K562 (cell line): Measurements from ENCODE around the gene PLXNB2. TPM values are rescaled to one million over a fixed set of nuclear protein-coding genes. Genes with fewer than 3 reads are reported as not detected.
A peak's percentile ranks its signal among the peaks of the same experiment; 100 is the strongest.

Experiments used
- ATAC-seq: fragments of 200-7000 bp; cut with Tn5 transposase; 3 replicates; pipeline ENCODE4 v1.9.1; 2020; ENCODE audit warnings: moderate library complexity
- BruUV-seq: library from RNA; stranded (reverse); fragments of 400-500 nt; replicated peaks from 2 replicates; lab custom pipeline; 2021; lab: Mats Ljungman, UMichigan
- CTCF ChIA-PET: fragments of 300-600 bp; formaldehyde crosslinking; extraction: SDS; loops from one replicate; lab custom pipeline; 2021; ENCODE audit warnings: low intra/inter-chr PET ratio; lab: Yijun Ruan, JAX
- POLR2A ChIA-PET: fragments of 300-600, 350-650 bp; sonication (Branson Sonifier 250); formaldehyde crosslinking; extraction: SDS; loops from one replicate; lab custom pipeline; 2021; ENCODE audit warnings: antibody characterized with exemption, inconsistent platforms; lab: Yijun Ruan, JAX
- DNase-seq, 4 experiments: peaks; one replicate each; pipeline versions ENCODE4 v3.0.0 to v3.0.0-alpha.2; 2011 to 2018; ENCODE audit warnings: low spot score in 3 of 4, mixed read lengths in 3 of 4; ENCODE audit errors: extremely low read depth in 1 of 4
- FAIRE-seq: peaks from 2 replicates; lab custom pipeline; 2011; peaks lifted over from hg19 to GRCh38; lab: Jason Lieb, UNC
- H2AFZ ChIP-seq: 2 replicates; pipeline ENCODE4 v1.6.0; 2011; ENCODE audit warnings: low read depth, low read length, control low read depth, inconsistent platforms
- H3K27ac ChIP-seq: fragments of 200-600 bp; 3 replicates; pipeline ENCODE4 v1.8.0; 2011; ENCODE audit warnings: low read depth, mild to moderate bottlenecking, control low read depth, inconsistent platforms, low read length, moderate library complexity, mixed read lengths; ENCODE audit errors: extremely low read depth
- H3K27me3 ChIP-seq, 2 experiments: fragments of 300-600 bp in 1 of 2; 2 replicates in 1 of 2; 3 replicates in 1 of 2; pipeline versions ENCODE4 v1.6.0 to v1.8.0; 2011; ENCODE audit warnings: inconsistent platforms in 2 of 2, low read length in 2 of 2, mild to moderate bottlenecking in 1 of 2, mixed read lengths in 1 of 2, moderate library complexity in 1 of 2; ENCODE audit not compliant: control insufficient read depth in 2 of 2, insufficient read depth in 2 of 2
- H3K36me3 ChIP-seq: fragments of 300-600 bp; 3 replicates; pipeline ENCODE4 v1.8.0; 2011; ENCODE audit warnings: mild to moderate bottlenecking, low read length, inconsistent platforms; ENCODE audit not compliant: control insufficient read depth, insufficient read depth
- H3K4me1 ChIP-seq, 2 experiments: fragments of 200-600 bp in 1 of 2; replicated peaks in 1 of 2; 2 replicates in 1 of 2; 3 replicates in 1 of 2; pipeline versions ENCODE4 v1.5.1 to v1.8.0; 2011; ENCODE audit warnings: inconsistent platforms in 2 of 2, low read length in 2 of 2, mild to moderate bottlenecking in 1 of 2, mixed read lengths in 1 of 2, moderate library complexity in 1 of 2; ENCODE audit not compliant: control insufficient read depth in 2 of 2, insufficient read depth in 2 of 2
- H3K4me2 ChIP-seq: 2 replicates; pipeline ENCODE4 v1.6.1; 2011; ENCODE audit warnings: low read length, control low read depth, inconsistent platforms, mixed read lengths; ENCODE audit not compliant: insufficient read depth
- H3K4me3 ChIP-seq: fragments of 200-600 bp; sonication (generic), shearing (Covaris generic); 2 replicates; pipeline ENCODE4 v1.5.1; 2016; ENCODE audit warnings: control low read depth, inconsistent platforms
- H3K79me2 ChIP-seq: fragments of 200-600 bp; 3 replicates; pipeline ENCODE4 v1.8.0; 2011; ENCODE audit warnings: low read length, inconsistent platforms; ENCODE audit not compliant: control insufficient read depth, insufficient read depth
- H3K9ac ChIP-seq, 2 experiments: 2 replicates each; pipeline versions ENCODE4 v1.6.0 to v1.6.1; 2011; ENCODE audit warnings: low read depth in 2 of 2, low read length in 2 of 2, control low read depth in 1 of 2, inconsistent platforms in 1 of 2, mild to moderate bottlenecking in 1 of 2, mixed read lengths in 1 of 2; ENCODE audit not compliant: insufficient read depth in 1 of 2
- H3K9me1 ChIP-seq: one replicate; pipeline ENCODE4 v1.6.0; 2011; ENCODE audit warnings: inconsistent platforms, mild to moderate bottlenecking, low read length, moderate library complexity; ENCODE audit not compliant: control insufficient read depth, insufficient read depth
- H3K9me3 ChIP-seq: replicated peaks from 2 replicates; pipeline ENCODE4 v1.5.1; 2011; ENCODE audit warnings: low read depth, low read length, inconsistent platforms; ENCODE audit not compliant: control insufficient read depth, insufficient read depth
- H4K20me1 ChIP-seq: replicated peaks from 2 replicates; pipeline ENCODE4 v1.6.1; 2011; ENCODE audit warnings: low read length, inconsistent platforms, mixed read lengths; ENCODE audit not compliant: control insufficient read depth, insufficient read depth
- AFF4 ChIP-seq: sonication (generic); formaldehyde crosslinking; IDR thresholded peaks from 2 replicates; pipeline ENCODE4 v1.8.0; 2023; ENCODE audit warnings: mild to moderate bottlenecking, missing genetic modification reagents
- ARID4B ChIP-seq: sonication (generic); formaldehyde crosslinking; IDR thresholded peaks from 2 replicates; pipeline ENCODE4 v1.8.0; 2022; ENCODE audit warnings: mild to moderate bottlenecking, missing genetic modification reagents
- ATF2 ChIP-seq: sonication (generic); formaldehyde crosslinking; IDR thresholded peaks from 2 replicates; pipeline ENCODE4 v1.8.1; 2022; ENCODE audit warnings: missing genetic modification reagents
- ATF3 ChIP-seq, 2 experiments: fragments of 450-650 bp in 1 of 2; sonication (generic) in 1 of 2; formaldehyde crosslinking in 1 of 2; IDR thresholded peaks in 1 of 2; conservative IDR thresholded peaks in 1 of 2; 2 replicates each; pipeline versions ENCODE4 v1.6.1 to v1.8.1; 2016 to 2023; ENCODE audit warnings: mild to moderate bottlenecking in 2 of 2, moderate library complexity in 2 of 2, inconsistent platforms in 1 of 2, missing genetic modification reagents in 1 of 2
- BMI1 ChIP-seq: fragments of 150-350 bp; IDR thresholded peaks from 2 replicates; pipeline ENCODE4 v1.6.1; 2014; ENCODE audit warnings: low read length
- CREM ChIP-seq: IDR thresholded peaks from 2 replicates; pipeline ENCODE4 v1.6.1; 2014; ENCODE audit warnings: antibody characterized with exemption, low read depth
- JUND ChIP-seq, 2 experiments: IDR thresholded peaks; 2 replicates in 1 of 2; 3 replicates in 1 of 2; pipeline ENCODE4 v1.6.1; 2011; ENCODE audit warnings: borderline replicate concordance in 2 of 2, low read depth in 2 of 2, low read length in 2 of 2, improper control_type of control experiment in 1 of 2, missing biosample characterization in 1 of 2, missing genetic modification characterization in 1 of 2, missing genetic modification reagents in 1 of 2
- MXI1 ChIP-seq: IDR thresholded peaks from 2 replicates; pipeline ENCODE4 v1.6.1; 2011; ENCODE audit warnings: low read depth, mild to moderate bottlenecking, improper control_type of control experiment, low read length
- RFX1 ChIP-seq: fragments of 450-650 bp; IDR thresholded peaks from 2 replicates; pipeline ENCODE4 v1.6.1; 2016; ENCODE audit warnings: mild to moderate bottlenecking, moderate library complexity
- ZNF778 ChIP-seq: fragments of 450-650 bp; formaldehyde crosslinking; IDR thresholded peaks from 2 replicates; pipeline ENCODE4 v1.4.0; 2020; ENCODE audit warnings: mild to moderate bottlenecking, moderate library complexity
- WGBS: fragments of 100-300 bp; shearing (Covaris generic); methylation state at CpG from one replicate; pipeline ENCODE4 v1.1.6; 2016; ENCODE audit warnings: low coverage, mixed read lengths; ENCODE audit not compliant: insufficient coverage; ENCODE audit errors: missing lambda C conversion rate; 5-methylcytosine and 5-hydroxymethylcytosine counted together
- in situ Hi-C: fragments of 300-500 bp; cut with MboI; formaldehyde crosslinking; loops from 4 replicates; pipeline ENCODE4 v1.15.0; 2018; ENCODE audit warnings: inconsistent platforms, mixed read lengths
- intact Hi-C: fragments of 100-400 bp; cut with micrococcal nuclease; formaldehyde crosslinking; loops from 2 replicates; pipeline ENCODE4 v1.14.2; 2022
- polyA plus RNA-seq, 8 experiments: library from polyadenylated mRNA; depleted of rRNA in 4 of 8; stranded (reverse) in 5 of 8; unstranded in 3 of 8; fragments of >200 nt; fragmentation: Nextera tagmentation in 2 of 8; fragmentation: Illumina TruSeq in 1 of 8; extraction: Ambion mirVana in 2 of 8; extraction: Trizol in 1 of 8; gene quantifications; 2 replicates each; pipeline versions ENCODE4 v1.2.1 to v1.2.3, GENCODE V29; 2011 to 2014; ENCODE audit warnings: inconsistent platforms in 1 of 8, missing spikeins in 1 of 8
- total RNA-seq, 7 experiments: library from RNA; depleted of rRNA in 6 of 7; stranded (reverse); fragments of >200 nt in 6 of 7; fragmentation: Illumina TruSeq in 2 of 7; extraction: Trizol in 2 of 7; gene quantifications; 2 replicates each; pipeline versions ENCODE4 v1.2.1 to v1.2.3, GENCODE V29; 2011 to 2021; ENCODE audit warnings: low replicate concordance in 1 of 7

The PLXNB2 gene
- total and polyA plus RNA-seq, 9 of the 15 experiments (the other 6 are each of a cell fraction or from before 2014, with no cell fraction given) = 0.15 to 45.1 (median 13.6) TPM

GRCh38 chr22:50247748-50248147 is 59.7 kb downstream of the PLXNB2 start:
- Histone ChIP-seq H3K9me1 (no peaks in the 10 kb centered on the region), H4K20me1 (peaks cover 7% of the 10 kb centered on the region), H2AFZ (no peak overlapping the region), H3K27me3 (no peaks in the 10 kb centered on the region), H3K4me1 (peaks cover 9 to 74% of the 10 kb centered on the region in 2 experiments), H3K4me3 (no peak overlapping the region), H3K9me3 (no peaks in the 10 kb centered on the region), H3K4me2 (no peak overlapping the region), H3K79me2 (peaks cover 50% of the 10 kb centered on the region), H3K27ac (0 out of 3 replicates have a peak overlapping the region, but pooled peaks have one; percentile 2), H3K36me3 (peaks cover 40% of the 10 kb centered on the region; the same call in 2 of the 3 replicates), H3K9ac (peak overlapping the region in 1 of 2 experiments; percentile 71; a peak in 1 of 4 replicates)
- WGBS = 22% methylated on average over 12 of the region's 16 CpGs
- DNase-seq (peak in 3 of 4 experiments; percentile 30 to 80 (median 56)), FAIRE-seq (peak; percentile 89), ATAC-seq (peak; percentile 44)
- POLR2A ChIA-PET = interaction anchor here (0.6 to 0.7 kb wide), 2 partner anchors 9 to 15 kb away, joined by 3 read pairs; no protein-coding TSS in a partner anchor
- intact Hi-C loops (no loop called here), in situ Hi-C loops (no loop called here)
- CTCF ChIA-PET = no interaction called here
- BruUV-seq = no TSS peak
- TF ChIP-seq JUND (IDR thresholded peaks at IDR 0.05; ENCODE audit: borderline replicate concordance, low read depth, low read length) (peak; percentile 81), JUND (tag; IDR thresholded peaks at IDR 0.05; ENCODE audit: borderline replicate concordance, low read depth, low read length) (peak; percentile 56; the same call in 1 of the 3 replicates), ATF2 (CRISPR knock-in tag) (peak; percentile 70; the same call in 1 of the 2 replicates), RFX1 (peak; percentile 94), CREM (peak; percentile 92), ZNF778 (no peak), AFF4 (CRISPR knock-in tag) (no peak), MXI1 (peak; percentile 80), BMI1 (peak; percentile 63; the same call in 1 of the 2 replicates), ARID4B (CRISPR knock-in tag) (peak; percentile 42; the same call in 1 of the 2 replicates), ATF3 (IDR thresholded peaks at IDR 0.05) (peak; percentile 89), ATF3 (CRISPR knock-in tag; conservative IDR thresholded peaks at IDR 0.05) (no peak)
